SU-DHL-6 (cell line): ENCODE results near the gene LRRC53.

ENCODE experiments used
- H2AFZ ChIP-seq: fragments of 200-600 bp; sonication (generic); 2 replicates; pipeline ENCODE4 v1.6.1; 2014; ENCODE audit warnings: low read depth, mild to moderate bottlenecking, moderate library complexity, mixed read lengths, antibody characterized with exemption, low read length; ENCODE audit not compliant: severe bottlenecking
- H3F3A ChIP-seq: fragments of 200-600 bp; shearing (Covaris generic); 2 replicates; pipeline ENCODE4 v1.6.0; 2016; ENCODE audit warnings: antibody characterized with exemption, mild to moderate bottlenecking; ENCODE audit not compliant: insufficient read depth
- H3K27ac ChIP-seq: fragments of 200-600 bp; sonication (generic); 2 replicates; pipeline ENCODE4 v1.5.1; 2016; ENCODE audit warnings: low read depth, mild to moderate bottlenecking, low read length, moderate library complexity, mixed read lengths
- H3K27me3 ChIP-seq: fragments of 200-600 bp; sonication (generic), shearing (Covaris generic); 2 replicates; pipeline ENCODE4 v1.6.0; 2014; ENCODE audit warnings: mild to moderate bottlenecking, low read length
- H3K36me3 ChIP-seq: fragments of 200-600 bp; sonication (generic); 2 replicates; pipeline ENCODE4 v1.6.1; 2014; ENCODE audit warnings: mild to moderate bottlenecking, low read length, mixed read lengths
- H3K4me2 ChIP-seq: fragments of 300-600, 200-600 bp; shearing (Covaris generic), sonication (generic); 2 replicates; pipeline ENCODE4 v1.6.0; 2014; ENCODE audit warnings: low read length, low read depth, mild to moderate bottlenecking; ENCODE audit not compliant: poor library complexity, severe bottlenecking
- H3K4me3 ChIP-seq: fragments of 200-600 bp; sonication (generic); 2 replicates; pipeline ENCODE4 v1.5.1; 2014; ENCODE audit warnings: antibody characterized with exemption, low read length, mild to moderate bottlenecking, mixed read lengths; ENCODE audit not compliant: insufficient read depth, poor library complexity, severe bottlenecking
- H3K79me2 ChIP-seq: fragments of 200-600 bp; sonication (generic); 2 replicates; pipeline ENCODE4 v1.6.1; 2014; ENCODE audit warnings: mild to moderate bottlenecking, low read length, moderate library complexity; ENCODE audit not compliant: insufficient read depth
- H3K9ac ChIP-seq: fragments of 200-600 bp; sonication (generic); 2 replicates; pipeline ENCODE4 v1.7.0; 2014; ENCODE audit warnings: mild to moderate bottlenecking, low read length
- H3K9me2 ChIP-seq: fragments of 200-600 bp; sonication (generic); replicated peaks from 2 replicates; pipeline ENCODE4 v1.6.1; 2014; ENCODE audit warnings: low read length; ENCODE audit not compliant: insufficient read depth
- H3K9me3 ChIP-seq: fragments of 200-600 bp; sonication (generic); 2 replicates; pipeline ENCODE4 v1.6.1; 2014; ENCODE audit warnings: low read length, mixed read lengths; ENCODE audit not compliant: insufficient read depth
- H4K20me1 ChIP-seq: fragments of 200-600 bp; sonication (generic); 2 replicates; pipeline ENCODE4 v1.6.1; 2014; ENCODE audit warnings: low read depth, mild to moderate bottlenecking, antibody characterized with exemption, low read length, moderate library complexity, mixed read lengths
- EZH2phosphoT487 ChIP-seq: fragments of 200-600 bp; sonication (generic), shearing (Covaris generic); conservative IDR thresholded peaks from 2 replicates; pipeline ENCODE4 v1.6.1; 2018; ENCODE audit warnings: mild to moderate bottlenecking, antibody characterized with exemption, low read length, moderate library complexity, mixed read lengths
- TF ChIP-seq, protein P1 (sequence below): fragments of 200-600 bp; sonication (generic); IDR thresholded peaks from one replicate; pipeline ENCODE4 v1.5.1; 2017; ENCODE audit warnings: antibody characterized with exemption, mild to moderate bottlenecking, low read length, moderate library complexity; ENCODE audit not compliant: insufficient read depth, poor library complexity, severe bottlenecking

Gene LRRC53, protein sequence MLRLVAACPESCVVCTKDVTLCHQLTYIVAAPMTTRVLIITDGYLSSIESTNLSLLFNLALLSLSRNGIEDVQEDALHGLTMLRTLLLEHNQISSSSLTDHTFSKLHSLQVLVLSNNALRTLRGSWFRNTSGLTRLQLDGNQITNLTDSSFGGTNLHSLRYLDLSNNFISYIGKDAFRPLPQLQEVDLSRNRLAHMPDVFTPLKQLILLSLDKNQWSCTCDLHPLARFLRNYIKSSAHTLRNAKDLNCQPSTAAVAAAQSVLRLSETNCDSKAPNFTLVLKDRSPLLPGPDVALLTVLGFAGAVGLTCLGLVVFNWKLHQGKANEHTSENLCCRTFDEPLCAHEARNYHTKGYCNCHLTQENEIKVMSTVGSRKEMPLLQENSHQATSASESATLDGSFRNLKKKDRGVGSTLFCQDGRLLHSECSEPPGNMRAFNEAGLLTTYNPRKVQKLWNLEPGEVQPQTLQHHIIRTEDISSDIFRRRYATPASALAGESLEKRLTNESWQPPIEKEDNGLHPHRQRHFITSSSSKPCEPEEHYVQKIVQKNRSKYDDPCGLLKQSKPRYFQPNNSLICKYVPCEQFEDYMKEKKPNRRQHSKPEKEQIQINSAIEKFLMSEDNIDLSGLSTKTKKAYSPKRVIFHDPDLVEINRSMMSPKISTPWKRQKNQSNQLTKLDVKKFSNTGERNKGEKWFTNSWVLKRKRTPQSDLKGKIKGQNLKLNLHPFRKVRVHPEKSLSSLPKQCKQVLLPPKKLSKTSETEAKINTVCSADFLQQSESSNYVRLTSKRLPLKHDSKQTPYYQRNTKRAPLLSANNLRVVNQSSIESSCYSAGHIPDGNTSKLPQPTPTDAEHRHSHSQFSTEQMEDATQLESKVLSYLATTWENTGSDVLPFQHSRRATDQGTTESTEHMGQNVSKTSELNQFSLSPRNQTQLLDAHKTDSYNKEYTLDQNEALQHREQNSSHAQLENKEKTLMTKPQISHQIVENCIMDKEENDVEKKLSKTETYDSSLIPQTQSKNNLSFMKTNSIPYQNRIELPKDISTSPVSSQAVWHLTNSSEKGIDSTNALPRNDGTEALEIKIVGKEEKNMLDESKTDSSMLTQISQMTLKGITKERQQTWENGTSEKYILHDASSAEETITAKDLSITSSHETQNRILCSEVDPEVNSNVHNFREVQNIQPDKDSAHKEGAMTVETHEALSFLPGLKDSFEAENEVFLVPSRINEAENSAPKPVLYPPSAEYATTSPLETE

DNA sequence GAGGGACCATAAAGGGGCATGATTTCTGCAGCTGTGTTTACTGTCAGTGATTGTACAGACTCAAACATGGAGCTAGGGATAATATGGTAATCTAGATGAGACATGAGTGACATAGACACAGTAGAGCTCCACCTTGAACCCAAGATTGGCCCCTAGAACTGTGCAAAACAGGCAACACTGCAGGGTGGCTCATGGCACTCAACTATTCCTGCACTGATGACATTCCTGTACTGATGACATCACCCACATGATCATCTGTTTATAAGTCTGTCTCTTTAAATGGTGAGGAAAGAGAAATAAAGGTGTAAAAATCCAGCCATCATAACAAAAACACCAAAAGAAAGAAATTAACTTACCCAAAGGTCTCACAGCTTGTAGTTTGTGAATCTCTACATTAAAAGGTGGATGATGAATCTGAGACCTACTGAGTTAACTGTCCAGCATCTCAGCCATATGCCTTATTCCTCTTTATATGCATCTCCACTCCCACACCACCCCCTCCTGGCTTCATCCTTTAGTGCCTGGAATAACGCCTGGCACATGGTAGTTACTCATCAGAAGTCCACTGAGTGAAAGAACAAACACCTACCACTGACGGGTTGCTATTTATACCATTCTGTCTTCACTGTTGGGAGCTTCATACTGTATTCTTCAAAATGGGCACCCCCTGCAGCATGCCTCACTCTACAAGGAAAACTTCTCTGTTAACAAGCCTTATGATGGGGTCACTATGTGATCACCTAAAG lies at the start of gene LRRC53:
LRRC53 (minus strand) TSS at position 442 of the 746 bp plus-strand sequence. CDS start 29,262 bp downstream, outside the sequence.
- H3K9me3 ChIP-seq: no peaks in the 10 kb centered on the region
- H3F3A ChIP-seq: no peaks in the 10 kb centered on the region
- no peak within 1 kb of the TSS for H3K9ac ChIP-seq
- no peaks in the 10 kb centered on the region for H3K79me2 ChIP-seq
- no peak within 1 kb of the TSS for H3K27ac ChIP-seq
- no peak within 1 kb of the TSS for H2AFZ ChIP-seq
- no peaks in the 10 kb centered on the region for H3K9me2 ChIP-seq
- no peak for TF ChIP-seq EZH2phosphoT487
- no peaks in the 10 kb centered on the region for H4K20me1 ChIP-seq
- H3K4me2 ChIP-seq: no peak within 1 kb of the TSS
- H3K36me3 ChIP-seq: no peaks in the 10 kb centered on the region
- H3K4me3 ChIP-seq: no peak within 1 kb of the TSS
- no peaks in the 10 kb centered on the region for H3K27me3 ChIP-seq

DNA sequence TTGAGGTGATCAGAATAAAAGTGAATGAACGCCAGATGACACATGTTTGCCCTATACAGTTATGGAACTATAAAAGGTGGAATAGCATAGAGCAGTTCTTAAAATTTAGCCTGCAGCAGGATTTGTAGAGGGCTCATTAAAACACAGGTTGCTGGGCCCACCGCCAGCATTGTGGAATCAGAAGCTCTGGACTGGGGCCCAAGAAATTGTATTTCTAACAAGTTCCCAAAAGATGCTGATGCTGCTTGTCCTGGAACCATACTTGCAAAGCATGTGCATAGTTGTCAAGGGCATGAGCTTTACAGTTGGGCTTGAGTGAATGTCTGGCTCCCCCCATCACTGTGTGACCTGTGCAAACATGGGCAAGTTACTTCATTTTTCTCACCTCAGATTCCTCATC lies 37.5 kb upstream of the LRRC53 start:
- no peak overlapping the region for H3K4me3 ChIP-seq
- no peaks in the 10 kb centered on the region for H3K36me3 ChIP-seq
- H3F3A ChIP-seq: no peaks in the 10 kb centered on the region
- H3K4me2 ChIP-seq: no peak overlapping the region
- no peak overlapping the region for H3K9ac ChIP-seq
- H2AFZ ChIP-seq: no peak overlapping the region
- H3K79me2 ChIP-seq: no peaks in the 10 kb centered on the region
- TF ChIP-seq, protein P1, sequence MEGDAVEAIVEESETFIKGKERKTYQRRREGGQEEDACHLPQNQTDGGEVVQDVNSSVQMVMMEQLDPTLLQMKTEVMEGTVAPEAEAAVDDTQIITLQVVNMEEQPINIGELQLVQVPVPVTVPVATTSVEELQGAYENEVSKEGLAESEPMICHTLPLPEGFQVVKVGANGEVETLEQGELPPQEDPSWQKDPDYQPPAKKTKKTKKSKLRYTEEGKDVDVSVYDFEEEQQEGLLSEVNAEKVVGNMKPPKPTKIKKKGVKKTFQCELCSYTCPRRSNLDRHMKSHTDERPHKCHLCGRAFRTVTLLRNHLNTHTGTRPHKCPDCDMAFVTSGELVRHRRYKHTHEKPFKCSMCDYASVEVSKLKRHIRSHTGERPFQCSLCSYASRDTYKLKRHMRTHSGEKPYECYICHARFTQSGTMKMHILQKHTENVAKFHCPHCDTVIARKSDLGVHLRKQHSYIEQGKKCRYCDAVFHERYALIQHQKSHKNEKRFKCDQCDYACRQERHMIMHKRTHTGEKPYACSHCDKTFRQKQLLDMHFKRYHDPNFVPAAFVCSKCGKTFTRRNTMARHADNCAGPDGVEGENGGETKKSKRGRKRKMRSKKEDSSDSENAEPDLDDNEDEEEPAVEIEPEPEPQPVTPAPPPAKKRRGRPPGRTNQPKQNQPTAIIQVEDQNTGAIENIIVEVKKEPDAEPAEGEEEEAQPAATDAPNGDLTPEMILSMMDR: no peak
- no peak for TF ChIP-seq EZH2phosphoT487
- H3K27ac ChIP-seq: no peak overlapping the region
- H3K27me3 ChIP-seq: no peaks in the 10 kb centered on the region
- H3K9me2 ChIP-seq: no peaks in the 10 kb centered on the region
- no peaks in the 10 kb centered on the region for H3K9me3 ChIP-seq
- H4K20me1 ChIP-seq: no peaks in the 10 kb centered on the region

DNA sequence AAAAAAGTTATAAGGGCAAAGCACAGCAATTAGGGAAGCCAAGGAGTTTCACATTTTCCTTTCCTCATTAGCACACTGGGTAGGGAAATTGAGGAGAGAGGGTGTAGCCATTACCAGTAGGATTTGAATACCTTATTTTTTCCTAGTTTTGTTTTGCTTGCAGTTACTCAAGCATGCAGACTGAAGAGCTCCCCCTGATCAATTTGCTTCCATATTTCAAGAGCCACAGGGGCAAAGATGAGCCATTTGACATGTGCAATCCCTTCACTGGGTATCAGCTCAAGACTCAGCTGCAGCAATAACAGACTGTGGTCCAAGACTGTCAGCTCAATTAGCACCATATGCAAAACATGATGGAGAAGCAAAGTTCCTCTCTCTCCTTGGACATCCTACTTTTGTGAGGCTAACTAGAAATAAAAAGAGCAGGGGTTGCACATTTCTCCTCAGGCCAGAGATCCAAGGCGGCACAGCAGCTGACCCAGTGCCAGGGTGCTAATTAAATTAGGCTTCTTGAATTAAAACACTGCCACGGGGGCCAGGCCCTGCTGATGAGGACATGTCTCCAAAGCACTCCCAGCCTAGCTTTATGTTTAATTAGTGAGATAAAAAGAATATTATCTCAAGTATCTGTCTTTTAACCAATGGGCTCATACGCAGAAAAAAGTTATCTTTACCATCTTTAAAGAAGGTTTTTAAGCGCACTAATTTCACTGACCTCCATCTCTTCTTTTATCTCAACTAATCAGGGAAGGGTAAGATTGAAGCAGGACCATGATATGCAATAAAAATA lies 36.7 kb upstream of the LRRC53 start:
- TF ChIP-seq EZH2phosphoT487: no peak
- TF ChIP-seq, protein P1: no peak
- H4K20me1 ChIP-seq: no peaks in the 10 kb centered on the region
- H3K9me3 ChIP-seq: no peaks in the 10 kb centered on the region
- H3K27ac ChIP-seq: no peak overlapping the region
- H3K9ac ChIP-seq: no peak overlapping the region
- no peak overlapping the region for H2AFZ ChIP-seq
- no peak overlapping the region for H3K4me3 ChIP-seq
- H3K4me2 ChIP-seq: no peak overlapping the region
- H3K79me2 ChIP-seq: no peaks in the 10 kb centered on the region
- H3K36me3 ChIP-seq: no peaks in the 10 kb centered on the region
- no peaks in the 10 kb centered on the region for H3K27me3 ChIP-seq
- no peaks in the 10 kb centered on the region for H3F3A ChIP-seq
- no peaks in the 10 kb centered on the region for H3K9me2 ChIP-seq
